Measurements from ENCODE around the gene MBOAT2. TPM values are rescaled to one million over a fixed set of nuclear protein-coding genes. Genes with fewer than 3 reads are reported as not detected.

Gene MBOAT2
- total RNA-seq, 1 donor from 2014 or later: 84.0 TPM

- Mint-ChIP-seq H3K4me1 (peaks cover 20% of the 10 kb centered on the region), H3K4me3 (no peak overlapping the region), H3K36me3 (no peaks in the 10 kb centered on the region), H3K27ac (no peak overlapping the region), H3K27me3 (ENCODE audit: insufficient read depth, low read depth) (peaks cover 20% of the 10 kb centered on the region), H3K9me3 (peaks cover 7% of the 10 kb centered on the region)
- Histone ChIP-seq H3K79me2 (ENCODE audit: low read depth) (no peaks in the 10 kb centered on the region), H4K20me1 (ENCODE audit: low read depth) (no peaks in the 10 kb centered on the region), H3K9me3 (ENCODE audit: low read depth) (no peaks in the 10 kb centered on the region), H3K9ac (no peak overlapping the region), H3K27me3 (no peaks in the 10 kb centered on the region), H3K27ac (no peak overlapping the region), H3K4me1 (peaks cover 13% of the 10 kb centered on the region), H3F3A (ENCODE audit: low read depth) (no peaks in the 10 kb centered on the region), H3K36me3 (no peaks in the 10 kb centered on the region), H3K4me3 (no peak overlapping the region), H2AFZ (replicated peaks) (no peak overlapping the region), H3K4me2 (no peak overlapping the region)
- DNase-seq (ENCODE audit: low spot score): no peak
- TF ChIP-seq EZH2phosphoT487 (IDR thresholded peaks at IDR 0.05) (no peak), CTCF (IDR thresholded peaks at IDR 0.05) (no peak), EZH2 (IDR thresholded peaks at IDR 0.05) (no peak)
Observed at GRCh38 chr2:9031246-9031645, 27.8 kb upstream of the MBOAT2 start.

GRCh38 chr2:9030841-9031240 is 27.4 kb upstream of the MBOAT2 start:
- H3K4me3 ChIP-seq: no peak overlapping the region
- H3K27ac Mint-ChIP-seq: no peak overlapping the region
- no peak overlapping the region for H3K4me3 Mint-ChIP-seq
- H3K79me2 ChIP-seq (ENCODE audit: low read depth): no peaks in the 10 kb centered on the region
- TF ChIP-seq EZH2 (IDR thresholded peaks at IDR 0.05) (no peak), CTCF (IDR thresholded peaks at IDR 0.05) (no peak), EZH2phosphoT487 (IDR thresholded peaks at IDR 0.05) (no peak)
- no peaks in the 10 kb centered on the region for H3F3A ChIP-seq (ENCODE audit: low read depth)
- no peak for DNase-seq (ENCODE audit: low spot score)
- no peaks in the 10 kb centered on the region for H4K20me1 ChIP-seq (ENCODE audit: low read depth)
- peaks cover 21% of the 10 kb centered on the region for H3K27me3 Mint-ChIP-seq (ENCODE audit: insufficient read depth, low read depth)
- peaks cover 20% of the 10 kb centered on the region for H3K4me1 Mint-ChIP-seq
- peaks cover 13% of the 10 kb centered on the region for H3K4me1 ChIP-seq
- H3K9me3 Mint-ChIP-seq: peaks cover 7% of the 10 kb centered on the region
- H3K27me3 ChIP-seq: no peaks in the 10 kb centered on the region
- no peak overlapping the region for H3K27ac ChIP-seq
- no peaks in the 10 kb centered on the region for H3K36me3 ChIP-seq
- no peak overlapping the region for H3K4me2 ChIP-seq
- H3K36me3 Mint-ChIP-seq: no peaks in the 10 kb centered on the region
- H2AFZ ChIP-seq (replicated peaks): no peak overlapping the region
- H3K9me3 ChIP-seq (ENCODE audit: low read depth): no peaks in the 10 kb centered on the region
- no peak overlapping the region for H3K9ac ChIP-seq

DNA sequence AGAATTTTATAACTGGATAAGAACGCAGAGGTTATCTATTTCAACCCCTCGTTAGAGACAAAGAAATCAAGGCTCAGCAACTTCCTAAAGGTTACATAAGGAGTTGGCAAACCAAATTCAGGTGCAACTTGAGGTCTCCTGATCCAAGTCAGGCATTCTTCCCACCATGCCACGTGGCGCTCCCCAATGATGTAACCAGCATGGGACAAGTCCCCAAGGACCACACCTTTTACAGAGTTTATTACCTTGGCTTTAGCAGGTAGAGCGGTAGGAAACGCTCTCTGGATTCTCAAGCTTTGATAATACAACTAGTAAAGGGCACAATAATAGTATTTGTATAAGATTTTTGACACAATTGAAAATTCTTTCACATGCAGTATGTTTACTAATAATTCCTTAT is 26.7 kb upstream of the MBOAT2 start:
- H3F3A ChIP-seq (ENCODE audit: low read depth): no peaks in the 10 kb centered on the region
- H3K27ac ChIP-seq: no peak overlapping the region
- Mint-ChIP-seq H3K4me3 (no peak overlapping the region), H3K9me3 (peaks cover 7% of the 10 kb centered on the region), H3K4me1 (peaks cover 20% of the 10 kb centered on the region), H3K27me3 (ENCODE audit: insufficient read depth, low read depth) (peaks cover 21% of the 10 kb centered on the region), H3K27ac (no peak overlapping the region), H3K36me3 (no peaks in the 10 kb centered on the region)
- TF ChIP-seq EZH2phosphoT487 (IDR thresholded peaks at IDR 0.05): no peak
- H3K79me2 ChIP-seq (ENCODE audit: low read depth): no peaks in the 10 kb centered on the region
- H3K4me1 ChIP-seq: peaks cover 13% of the 10 kb centered on the region
- no peaks in the 10 kb centered on the region for H3K9me3 ChIP-seq (ENCODE audit: low read depth)
- peak overlapping the region; percentile 12 for H3K4me2 ChIP-seq
- no peaks in the 10 kb centered on the region for H4K20me1 ChIP-seq (ENCODE audit: low read depth)
- no peak overlapping the region for H3K9ac ChIP-seq
- no peak for DNase-seq (ENCODE audit: low spot score)
- H2AFZ ChIP-seq (replicated peaks): no peak overlapping the region
- no peak overlapping the region for H3K4me3 ChIP-seq
- no peaks in the 10 kb centered on the region for H3K36me3 ChIP-seq
- no peaks in the 10 kb centered on the region for H3K27me3 ChIP-seq

DNA sequence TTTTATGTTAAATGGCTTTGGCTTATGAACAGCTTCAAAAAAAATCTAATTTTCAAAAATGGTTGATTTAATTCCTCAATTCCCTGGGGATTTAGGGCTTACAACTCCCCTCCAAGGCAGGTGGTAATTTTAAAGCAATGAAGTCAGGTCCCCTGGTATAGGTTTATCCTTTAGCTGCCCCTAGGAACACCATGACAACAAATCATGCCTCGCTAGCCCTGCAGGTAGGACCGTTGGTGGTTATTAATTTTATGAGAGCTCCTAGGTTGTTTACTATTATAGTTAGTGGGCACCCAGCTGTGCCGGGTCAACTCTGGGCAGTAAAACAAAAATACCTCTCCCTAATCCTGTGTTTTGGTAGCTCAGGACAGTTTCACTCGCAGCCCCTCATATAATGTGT is 26.2 kb upstream of the MBOAT2 start:
- H3K27ac Mint-ChIP-seq: no peak overlapping the region
- DNase-seq (ENCODE audit: low spot score): peak; percentile 11
- H3K4me1 Mint-ChIP-seq: peaks cover 20% of the 10 kb centered on the region

More for the DNA sequence above, 26.2 kb upstream of the MBOAT2 start:
- Histone ChIP-seq H3F3A (ENCODE audit: low read depth) (no peaks in the 10 kb centered on the region), H3K36me3 (no peaks in the 10 kb centered on the region), H3K4me1 (peaks cover 13% of the 10 kb centered on the region), H3K27me3 (no peaks in the 10 kb centered on the region), H3K9me3 (ENCODE audit: low read depth) (no peaks in the 10 kb centered on the region), H3K79me2 (ENCODE audit: low read depth) (no peaks in the 10 kb centered on the region), H2AFZ (replicated peaks) (no peak overlapping the region), H3K9ac (no peak overlapping the region), H4K20me1 (ENCODE audit: low read depth) (no peaks in the 10 kb centered on the region), H3K4me3 (no peak overlapping the region), H3K27ac (no peak overlapping the region), H3K4me2 (peak overlapping the region; percentile 12)
- TF ChIP-seq EZH2phosphoT487 (IDR thresholded peaks at IDR 0.05): no peak
- TF ChIP-seq EZH2 (IDR thresholded peaks at IDR 0.05): no peak
- no peak for TF ChIP-seq CTCF (IDR thresholded peaks at IDR 0.05)
- Mint-ChIP-seq H3K36me3 (no peaks in the 10 kb centered on the region), H3K27me3 (ENCODE audit: insufficient read depth, low read depth) (peaks cover 25% of the 10 kb centered on the region), H3K4me3 (no peak overlapping the region), H3K9me3 (peaks cover 5% of the 10 kb centered on the region)

Measured in neural progenitor cell (in vitro differentiated cells).